GM23338 (cell line): ENCODE data around the gene TWF2.

Experiments used
- CREB1 ChIP-seq: fragments of 250-450 bp; sonication (Bioruptor Pico); IDR thresholded peaks from 2 replicates; pipeline ENCODE4 v1.5.0; 2020; ENCODE audit warnings: low read depth, mild to moderate bottlenecking, moderate library complexity
- EZH2 ChIP-seq: fragments of 200-600 bp; sonication (generic); IDR thresholded peaks from one replicate; pipeline ENCODE4 v1.8.0; 2017; ENCODE audit warnings: antibody characterized with exemption, mild to moderate bottlenecking, low read depth; ENCODE audit not compliant: unreplicated experiment
- EZH2phosphoT487 ChIP-seq: fragments of 200-600 bp; sonication (generic); IDR thresholded peaks from one replicate; pipeline ENCODE4 v1.8.1; 2018; ENCODE audit warnings: antibody characterized with exemption; ENCODE audit not compliant: unreplicated experiment
- JUNB ChIP-seq: IDR thresholded peaks from one replicate; pipeline ENCODE4 v1.6.1; 2016; ENCODE audit warnings: antibody characterized with exemption; ENCODE audit not compliant: unreplicated experiment
- NANOG ChIP-seq: IDR thresholded peaks from 2 replicates; pipeline ENCODE4 v1.6.1; 2016; ENCODE audit warnings: antibody characterized with exemption, borderline replicate concordance
- POLR2AphosphoS5 ChIP-seq: IDR thresholded peaks from 2 replicates; pipeline ENCODE4 v1.6.1; 2016; ENCODE audit warnings: antibody characterized with exemption, low read depth
- STAT1 ChIP-seq: IDR thresholded peaks from one replicate; pipeline ENCODE4 v1.6.1; 2016; ENCODE audit warnings: antibody characterized with exemption; ENCODE audit not compliant: unreplicated experiment
- ZNF114 ChIP-seq: fragments of 250-450 bp; sonication (Bioruptor Pico); IDR thresholded peaks from 2 replicates; pipeline ENCODE4 v1.5.0; 2020; ENCODE audit warnings: mild to moderate bottlenecking, moderate library complexity
- ZNF331 ChIP-seq: fragments of 250-450 bp; sonication (Bioruptor Pico); IDR thresholded peaks from 2 replicates; pipeline ENCODE4 v1.5.0; 2020; ENCODE audit warnings: low read depth, mild to moderate bottlenecking, moderate library complexity
- TF ChIP-seq, protein P1 (sequence below), 2 experiments: fragments of 200-600 bp in 1 of 2; sonication (generic) in 1 of 2; conservative IDR thresholded peaks; 2 replicates each; pipeline versions ENCODE4 v1.5.1 to v1.6.1; 2016 to 2017; ENCODE audit warnings: antibody characterized with exemption in 2 of 2, low read depth in 2 of 2, mild to moderate bottlenecking in 2 of 2, moderate library complexity in 1 of 2
- TF ChIP-seq, protein P2 (sequence below): IDR thresholded peaks from one replicate; pipeline ENCODE4 v1.6.1; 2018; ENCODE audit warnings: antibody characterized with exemption; ENCODE audit not compliant: unreplicated experiment
- TF ChIP-seq, protein P3 (sequence below): IDR thresholded peaks from 2 replicates; pipeline ENCODE4 v1.6.1; 2016; ENCODE audit warnings: antibody characterized with exemption

DNA sequence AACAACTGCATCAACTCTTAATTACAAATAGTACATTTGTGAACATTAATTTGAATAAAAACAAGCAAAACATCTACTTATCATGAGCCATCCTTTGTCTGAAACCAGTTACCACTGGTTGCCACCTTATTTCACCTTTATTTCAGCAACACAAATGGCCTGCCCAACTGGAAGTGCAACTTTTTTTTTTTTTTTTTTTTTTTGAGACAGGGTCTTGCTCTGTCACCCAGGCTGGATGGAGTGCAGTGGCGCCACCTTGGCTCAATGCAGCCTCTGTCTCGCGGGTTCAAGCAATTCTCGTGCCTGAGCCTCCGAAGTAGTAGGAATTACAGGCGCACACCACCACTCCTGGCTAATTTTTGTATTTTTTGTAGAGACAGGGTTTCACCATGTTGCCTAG, 26.4 kb upstream of the TWF2 start:
- TF ChIP-seq, protein P1, sequence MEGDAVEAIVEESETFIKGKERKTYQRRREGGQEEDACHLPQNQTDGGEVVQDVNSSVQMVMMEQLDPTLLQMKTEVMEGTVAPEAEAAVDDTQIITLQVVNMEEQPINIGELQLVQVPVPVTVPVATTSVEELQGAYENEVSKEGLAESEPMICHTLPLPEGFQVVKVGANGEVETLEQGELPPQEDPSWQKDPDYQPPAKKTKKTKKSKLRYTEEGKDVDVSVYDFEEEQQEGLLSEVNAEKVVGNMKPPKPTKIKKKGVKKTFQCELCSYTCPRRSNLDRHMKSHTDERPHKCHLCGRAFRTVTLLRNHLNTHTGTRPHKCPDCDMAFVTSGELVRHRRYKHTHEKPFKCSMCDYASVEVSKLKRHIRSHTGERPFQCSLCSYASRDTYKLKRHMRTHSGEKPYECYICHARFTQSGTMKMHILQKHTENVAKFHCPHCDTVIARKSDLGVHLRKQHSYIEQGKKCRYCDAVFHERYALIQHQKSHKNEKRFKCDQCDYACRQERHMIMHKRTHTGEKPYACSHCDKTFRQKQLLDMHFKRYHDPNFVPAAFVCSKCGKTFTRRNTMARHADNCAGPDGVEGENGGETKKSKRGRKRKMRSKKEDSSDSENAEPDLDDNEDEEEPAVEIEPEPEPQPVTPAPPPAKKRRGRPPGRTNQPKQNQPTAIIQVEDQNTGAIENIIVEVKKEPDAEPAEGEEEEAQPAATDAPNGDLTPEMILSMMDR (conservative IDR thresholded peaks at IDR 0.05; ENCODE audit: low read depth in 2 of 2), result peak; percentile 20 to 39; a peak in 2 of 4 replicates
- TF ChIP-seq CREB1 (CRISPR knock-in tag) (no peak), EZH2phosphoT487 (no peak), EZH2 (no peak), JUNB (no peak), ZNF331 (CRISPR knock-in tag) (no peak), POLR2AphosphoS5 (no peak), STAT1 (no peak), ZNF114 (CRISPR knock-in tag) (no peak), NANOG (no peak)
- TF ChIP-seq, protein P2, sequence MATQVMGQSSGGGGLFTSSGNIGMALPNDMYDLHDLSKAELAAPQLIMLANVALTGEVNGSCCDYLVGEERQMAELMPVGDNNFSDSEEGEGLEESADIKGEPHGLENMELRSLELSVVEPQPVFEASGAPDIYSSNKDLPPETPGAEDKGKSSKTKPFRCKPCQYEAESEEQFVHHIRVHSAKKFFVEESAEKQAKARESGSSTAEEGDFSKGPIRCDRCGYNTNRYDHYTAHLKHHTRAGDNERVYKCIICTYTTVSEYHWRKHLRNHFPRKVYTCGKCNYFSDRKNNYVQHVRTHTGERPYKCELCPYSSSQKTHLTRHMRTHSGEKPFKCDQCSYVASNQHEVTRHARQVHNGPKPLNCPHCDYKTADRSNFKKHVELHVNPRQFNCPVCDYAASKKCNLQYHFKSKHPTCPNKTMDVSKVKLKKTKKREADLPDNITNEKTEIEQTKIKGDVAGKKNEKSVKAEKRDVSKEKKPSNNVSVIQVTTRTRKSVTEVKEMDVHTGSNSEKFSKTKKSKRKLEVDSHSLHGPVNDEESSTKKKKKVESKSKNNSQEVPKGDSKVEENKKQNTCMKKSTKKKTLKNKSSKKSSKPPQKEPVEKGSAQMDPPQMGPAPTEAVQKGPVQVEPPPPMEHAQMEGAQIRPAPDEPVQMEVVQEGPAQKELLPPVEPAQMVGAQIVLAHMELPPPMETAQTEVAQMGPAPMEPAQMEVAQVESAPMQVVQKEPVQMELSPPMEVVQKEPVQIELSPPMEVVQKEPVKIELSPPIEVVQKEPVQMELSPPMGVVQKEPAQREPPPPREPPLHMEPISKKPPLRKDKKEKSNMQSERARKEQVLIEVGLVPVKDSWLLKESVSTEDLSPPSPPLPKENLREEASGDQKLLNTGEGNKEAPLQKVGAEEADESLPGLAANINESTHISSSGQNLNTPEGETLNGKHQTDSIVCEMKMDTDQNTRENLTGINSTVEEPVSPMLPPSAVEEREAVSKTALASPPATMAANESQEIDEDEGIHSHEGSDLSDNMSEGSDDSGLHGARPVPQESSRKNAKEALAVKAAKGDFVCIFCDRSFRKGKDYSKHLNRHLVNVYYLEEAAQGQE, result no peak
- TF ChIP-seq, protein P3, sequence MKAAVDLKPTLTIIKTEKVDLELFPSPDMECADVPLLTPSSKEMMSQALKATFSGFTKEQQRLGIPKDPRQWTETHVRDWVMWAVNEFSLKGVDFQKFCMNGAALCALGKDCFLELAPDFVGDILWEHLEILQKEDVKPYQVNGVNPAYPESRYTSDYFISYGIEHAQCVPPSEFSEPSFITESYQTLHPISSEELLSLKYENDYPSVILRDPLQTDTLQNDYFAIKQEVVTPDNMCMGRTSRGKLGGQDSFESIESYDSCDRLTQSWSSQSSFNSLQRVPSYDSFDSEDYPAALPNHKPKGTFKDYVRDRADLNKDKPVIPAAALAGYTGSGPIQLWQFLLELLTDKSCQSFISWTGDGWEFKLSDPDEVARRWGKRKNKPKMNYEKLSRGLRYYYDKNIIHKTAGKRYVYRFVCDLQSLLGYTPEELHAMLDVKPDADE, result no peak
